ENCODE data around the gene PIGW.

- TF ChIP-seq POLR2AphosphoS5 (IDR thresholded peaks at IDR 0.05; ENCODE audit: low read depth, low read length), result no peak; the same call in 1 of the 2 replicates
- 0 out of 2 replicates have a peak, but pooled peaks have one; percentile 7 for TF ChIP-seq POLR2A (IDR thresholded peaks at IDR 0.05; ENCODE audit: low read depth, low read length)
These were observed 11.0 kb downstream of the PIGW start for GRCh38 chr17:36545465-36546417.
